CD4-positive, alpha-beta T cell (primary cell): ENCODE results near the gene BPIFA3. TPM values are rescaled to one million over a fixed set of nuclear protein-coding genes. Genes with fewer than 3 reads are reported as not detected.

ENCODE experiments used
- ATAC-seq: fragments of 200-7000 bp; cut with Tn5 transposase; one replicate; pipeline ENCODE4 v1.10.0; 2022; ENCODE audit warnings: mild to moderate bottlenecking; ENCODE audit not compliant: poor library complexity
- CTCF ChIA-PET: fragments of 350-600 bp; sonication (Branson Sonifier 250); formaldehyde crosslinking; loops from one replicate; lab custom pipeline; 2021; ENCODE audit warnings: antibody characterized with exemption, inconsistent platforms; lab: Charles Lee
- POLR2A ChIA-PET: fragments of 350-600 bp; sonication (Branson Sonifier 250); formaldehyde crosslinking; loops from one replicate; lab custom pipeline; 2021; ENCODE audit warnings: antibody characterized with exemption, inconsistent platforms; lab: Charles Lee
- DNase-seq, 14 experiments: peaks; one replicate each; pipeline ENCODE4 v3.0.0-alpha.2; 2013 to 2020; ENCODE audit warnings: mixed read lengths in 2 of 14
- H3K27ac ChIP-seq, 2 donors: one replicate each; pipeline versions ENCODE4 v1.5.1 to v1.7.0; 2013; ENCODE audit warnings: low read length in 2 of 2, low read depth in 1 of 2, mild to moderate bottlenecking in 1 of 2
- H3K27me3 ChIP-seq, 2 experiments: 1 replicate in 1 of 2; 2 replicates in 1 of 2; pipeline versions ENCODE4 v1.6.1 to v1.7.0; 2013; ENCODE audit warnings: low read length in 2 of 2, control low read depth in 1 of 2, mild to moderate bottlenecking in 1 of 2, moderate library complexity in 1 of 2; ENCODE audit not compliant: insufficient read depth in 2 of 2, control insufficient read depth in 1 of 2
- H3K36me3 ChIP-seq: one replicate; pipeline ENCODE4 v1.6.1; 2013; ENCODE audit warnings: low read length, control low read depth; ENCODE audit not compliant: insufficient read depth
- H3K4me1 ChIP-seq: one replicate; pipeline ENCODE4 v1.6.1; 2013; ENCODE audit warnings: low read length, control low read depth; ENCODE audit not compliant: insufficient read depth
- H3K4me3 ChIP-seq: one replicate; pipeline ENCODE4 v1.5.1; 2013; ENCODE audit warnings: mild to moderate bottlenecking, low read length, moderate library complexity
- H3K9me3 ChIP-seq, 2 experiments: 1 replicate in 1 of 2; 2 replicates in 1 of 2; pipeline versions ENCODE4 v1.6.1 to v1.7.0; 2013; ENCODE audit warnings: low read length in 2 of 2, mild to moderate bottlenecking in 2 of 2, control low read depth in 1 of 2, moderate library complexity in 1 of 2; ENCODE audit not compliant: control insufficient read depth in 1 of 2, insufficient read depth in 1 of 2
- H3K27ac Mint-ChIP-seq: one replicate; pipeline ENCODE4 v1.8.0; 2020; ENCODE audit warnings: mixed read lengths
- H3K27me3 Mint-ChIP-seq: one replicate; pipeline ENCODE4 v1.8.0; 2021; ENCODE audit warnings: mixed read lengths
- H3K36me3 Mint-ChIP-seq: one replicate; pipeline ENCODE4 v1.8.0; 2021; ENCODE audit warnings: low read depth, mixed read lengths
- H3K4me1 Mint-ChIP-seq: one replicate; pipeline ENCODE4 v1.8.0; 2021; ENCODE audit warnings: low read depth, mixed read lengths
- H3K4me3 Mint-ChIP-seq: one replicate; pipeline ENCODE4 v1.8.0; 2020; ENCODE audit warnings: mild to moderate bottlenecking, mixed read lengths
- H3K9me3 Mint-ChIP-seq: one replicate; pipeline ENCODE4 v1.8.0; 2020; ENCODE audit warnings: mixed read lengths
- CTCF ChIP-seq: fragments of 200-600 bp; IDR thresholded peaks from one replicate; pipeline ENCODE4 v1.8.0; 2022; ENCODE audit warnings: antibody characterized with exemption, mild to moderate bottlenecking
- intact Hi-C, 2 experiments: fragments of 100-400 bp; cut with DNase I in 1 of 2; cut with micrococcal nuclease in 1 of 2; formaldehyde crosslinking; loops; one replicate each; pipeline versions ENCODE4 v1.15.1 to v1.9.0; 2023 to 2025; cut with DNase I, micrococcal nuclease
- total RNA-seq, 174 experiments: library from RNA in 2 of 174; stranded (reverse) in 2 of 174; gene quantifications; one replicate each; pipeline ENCODE4 v1.2.3 and lab custom pipeline; 2021 to 2026

Gene BPIFA3
- total RNA-seq, 2 experiments from 2014 or later = not detected

GRCh38 chr20:33211817-33212424 is 5.2 kb upstream of the BPIFA3 start:
- Histone ChIP-seq H3K27ac (no peak overlapping the region), H3K27me3 (peaks cover 11 to 19% of the 10 kb centered on the region in 2 experiments), H3K9me3 (no peaks in the 10 kb centered on the region), H3K4me3 (no peak overlapping the region), H3K4me1 (no peaks in the 10 kb centered on the region), H3K36me3 (no peaks in the 10 kb centered on the region)
- intact Hi-C loops = loop anchor here (2.0 to 5.0 kb wide), 2 partner anchors 309 to 310 kb away; no protein-coding TSS in a partner anchor
- Mint-ChIP-seq H3K9me3 (no peaks in the 10 kb centered on the region), H3K27ac (no peak overlapping the region), H3K27me3 (peaks cover 60% of the 10 kb centered on the region), H3K36me3 (no peaks in the 10 kb centered on the region), H3K4me1 (no peaks in the 10 kb centered on the region), H3K4me3 (no peak overlapping the region)
- DNase-seq (peak in 7 of 14 experiments; percentile 7 to 47 (median 26)), ATAC-seq (peak; percentile 43)
- ChIA-PET POLR2A (no interaction called here), CTCF (no interaction called here)
- no peak for TF ChIP-seq CTCF

- DNase-seq = no peak
- H3K36me3 Mint-ChIP-seq = no peaks in the 10 kb centered on the region
- H3K9me3 ChIP-seq = no peaks in the 10 kb centered on the region
- no peaks in the 10 kb centered on the region for H3K9me3 Mint-ChIP-seq
- peaks cover 11 to 14% of the 10 kb centered on the region in 2 experiments for H3K27me3 ChIP-seq
- no peaks in the 10 kb centered on the region for H3K4me1 ChIP-seq
- no peak for TF ChIP-seq CTCF
- CTCF ChIA-PET = no interaction called here
- no peak overlapping the region for H3K27ac ChIP-seq
- H3K4me3 ChIP-seq = no peak overlapping the region
- intact Hi-C loops = no loop called here
- no peak overlapping the region for H3K27ac Mint-ChIP-seq
- no peak overlapping the region for H3K4me3 Mint-ChIP-seq
- H3K4me1 Mint-ChIP-seq = no peaks in the 10 kb centered on the region
- no peaks in the 10 kb centered on the region for H3K36me3 ChIP-seq
- no peak for ATAC-seq
- POLR2A ChIA-PET = no interaction called here
- peaks cover 44% of the 10 kb centered on the region for H3K27me3 Mint-ChIP-seq
Observed at GRCh38 chr20:33224399-33224798, 7.2 kb downstream of the BPIFA3 start.

GRCh38 chr20:33229843-33230242 is 12.7 kb downstream of the BPIFA3 start:
- POLR2A ChIA-PET = no interaction called here
- peaks cover 33% of the 10 kb centered on the region for H3K27me3 Mint-ChIP-seq
- Histone ChIP-seq H3K4me1 (no peaks in the 10 kb centered on the region), H3K27me3 (peaks cover 10 to 12% of the 10 kb centered on the region in 2 experiments), H3K36me3 (no peaks in the 10 kb centered on the region), H3K9me3 (no peaks in the 10 kb centered on the region), H3K27ac (no peak overlapping the region), H3K4me3 (no peak overlapping the region)
- no peak for TF ChIP-seq CTCF
- DNase-seq (no peak), ATAC-seq (no peak)
- CTCF ChIA-PET = no interaction called here
- H3K4me1 Mint-ChIP-seq = no peaks in the 10 kb centered on the region
- H3K9me3 Mint-ChIP-seq = no peaks in the 10 kb centered on the region
- intact Hi-C loops = no loop called here
- no peak overlapping the region for H3K27ac Mint-ChIP-seq
- H3K36me3 Mint-ChIP-seq = no peaks in the 10 kb centered on the region
- no peak overlapping the region for H3K4me3 Mint-ChIP-seq
